ENCODE data around the gene FBXW4. TPM values are rescaled to one million over a fixed set of nuclear protein-coding genes. Genes with fewer than 3 reads are reported as not detected.

Gene FBXW4
- polyA plus RNA-seq, 1 of the 3 experiments (the other 2 are of a cell fraction) = 27.6 TPM

DNA sequence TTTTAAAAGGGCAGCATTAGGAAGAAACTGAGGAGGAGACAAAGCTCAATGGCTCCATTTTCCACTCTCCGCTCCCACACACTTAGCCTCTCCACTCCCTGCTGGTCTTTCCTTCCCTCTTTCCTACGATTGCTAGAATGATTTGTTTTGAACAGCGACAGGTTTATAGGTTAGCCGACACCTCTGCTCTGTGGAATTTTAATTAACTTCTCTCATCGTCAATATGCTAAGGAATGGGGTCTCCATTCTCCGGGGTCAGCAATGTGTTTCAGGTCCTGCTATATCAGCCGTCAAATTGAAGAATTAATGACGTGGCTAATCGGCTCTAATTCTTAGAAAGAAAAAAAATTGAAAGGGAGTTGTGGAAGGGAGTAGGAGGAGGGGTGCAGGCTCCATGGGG lies 28.9 kb downstream of the FBXW4 start:
- Histone ChIP-seq H3K27ac (ENCODE audit: low read depth in 2 of 2, low read length in 1 of 2) (no peak overlapping the region), H2AFZ (ENCODE audit: low read depth) (no peak overlapping the region), H3K9me3 (no peaks in the 10 kb centered on the region), H3K4me2 (no peak overlapping the region), H3K9ac (no peak overlapping the region), H3K79me2 (ENCODE audit: insufficient read depth) (no peaks in the 10 kb centered on the region), H3K9me2 (no peaks in the 10 kb centered on the region), H3K27me3 (ENCODE audit: insufficient read depth) (no peaks in the 10 kb centered on the region), H3F3A (replicated peaks; ENCODE audit: insufficient read depth) (no peaks in the 10 kb centered on the region), H3K4me3 (ENCODE audit: low read depth in 2 of 2, low read length in 1 of 2) (no peak overlapping the region), H3K36me3 (replicated peaks in 1 of 2; ENCODE audit: control insufficient read depth in 1 of 2, insufficient read depth in 2 of 2, low read length in 1 of 2) (peaks cover 13 to 70% of the 10 kb centered on the region in 2 experiments), H4K20me1 (ENCODE audit: insufficient read depth) (no peaks in the 10 kb centered on the region), H3K4me1 (ENCODE audit: control insufficient read depth in 1 of 2, insufficient read depth in 2 of 2, low read depth in 1 of 2, low read length in 1 of 2) (peaks cover 0 to 5% of the 10 kb centered on the region in 2 experiments; a peak in 1 of 4 replicates)
- POLR2A ChIA-PET = no interaction called here
- no peak for DNase-seq
- 92% methylated on average over 9 of the region's 9 CpGs for WGBS (ENCODE audit: low lambda C conversion rate)
- CTCF ChIA-PET = no interaction called here
- TF ChIP-seq RXRA (IDR thresholded peaks at IDR 0.05; ENCODE audit: borderline replicate concordance, low read depth) (no peak), GATA2 (CRISPR knock-in tag; IDR thresholded peaks at IDR 0.05) (no peak), JUND (IDR thresholded peaks at IDR 0.05) (no peak), YY1 (IDR thresholded peaks at IDR 0.05; ENCODE audit: low read depth) (no peak), TAF1 (IDR thresholded peaks at IDR 0.05; ENCODE audit: borderline replicate concordance, low read depth, low read length) (no peak), MXI1 (IDR thresholded peaks at IDR 0.05; ENCODE audit: low read depth, low read length) (no peak), CHD2 (IDR thresholded peaks at IDR 0.05; ENCODE audit: low read length, partially characterized antibody) (no peak), SIN3A (IDR thresholded peaks at IDR 0.05; ENCODE audit: borderline replicate concordance, low read depth, low read length) (no peak), TCF12 (IDR thresholded peaks at IDR 0.05) (no peak)
- TF ChIP-seq, protein P1, sequence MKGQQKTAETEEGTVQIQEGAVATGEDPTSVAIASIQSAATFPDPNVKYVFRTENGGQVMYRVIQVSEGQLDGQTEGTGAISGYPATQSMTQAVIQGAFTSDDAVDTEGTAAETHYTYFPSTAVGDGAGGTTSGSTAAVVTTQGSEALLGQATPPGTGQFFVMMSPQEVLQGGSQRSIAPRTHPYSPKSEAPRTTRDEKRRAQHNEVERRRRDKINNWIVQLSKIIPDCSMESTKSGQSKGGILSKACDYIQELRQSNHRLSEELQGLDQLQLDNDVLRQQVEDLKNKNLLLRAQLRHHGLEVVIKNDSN (IDR thresholded peaks at IDR 0.05; ENCODE audit: borderline replicate concordance, low read depth) = no peak
- TF ChIP-seq, protein P2, sequence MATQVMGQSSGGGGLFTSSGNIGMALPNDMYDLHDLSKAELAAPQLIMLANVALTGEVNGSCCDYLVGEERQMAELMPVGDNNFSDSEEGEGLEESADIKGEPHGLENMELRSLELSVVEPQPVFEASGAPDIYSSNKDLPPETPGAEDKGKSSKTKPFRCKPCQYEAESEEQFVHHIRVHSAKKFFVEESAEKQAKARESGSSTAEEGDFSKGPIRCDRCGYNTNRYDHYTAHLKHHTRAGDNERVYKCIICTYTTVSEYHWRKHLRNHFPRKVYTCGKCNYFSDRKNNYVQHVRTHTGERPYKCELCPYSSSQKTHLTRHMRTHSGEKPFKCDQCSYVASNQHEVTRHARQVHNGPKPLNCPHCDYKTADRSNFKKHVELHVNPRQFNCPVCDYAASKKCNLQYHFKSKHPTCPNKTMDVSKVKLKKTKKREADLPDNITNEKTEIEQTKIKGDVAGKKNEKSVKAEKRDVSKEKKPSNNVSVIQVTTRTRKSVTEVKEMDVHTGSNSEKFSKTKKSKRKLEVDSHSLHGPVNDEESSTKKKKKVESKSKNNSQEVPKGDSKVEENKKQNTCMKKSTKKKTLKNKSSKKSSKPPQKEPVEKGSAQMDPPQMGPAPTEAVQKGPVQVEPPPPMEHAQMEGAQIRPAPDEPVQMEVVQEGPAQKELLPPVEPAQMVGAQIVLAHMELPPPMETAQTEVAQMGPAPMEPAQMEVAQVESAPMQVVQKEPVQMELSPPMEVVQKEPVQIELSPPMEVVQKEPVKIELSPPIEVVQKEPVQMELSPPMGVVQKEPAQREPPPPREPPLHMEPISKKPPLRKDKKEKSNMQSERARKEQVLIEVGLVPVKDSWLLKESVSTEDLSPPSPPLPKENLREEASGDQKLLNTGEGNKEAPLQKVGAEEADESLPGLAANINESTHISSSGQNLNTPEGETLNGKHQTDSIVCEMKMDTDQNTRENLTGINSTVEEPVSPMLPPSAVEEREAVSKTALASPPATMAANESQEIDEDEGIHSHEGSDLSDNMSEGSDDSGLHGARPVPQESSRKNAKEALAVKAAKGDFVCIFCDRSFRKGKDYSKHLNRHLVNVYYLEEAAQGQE (IDR thresholded peaks at IDR 0.05; ENCODE audit: low read depth, low read length) = no peak

DNA sequence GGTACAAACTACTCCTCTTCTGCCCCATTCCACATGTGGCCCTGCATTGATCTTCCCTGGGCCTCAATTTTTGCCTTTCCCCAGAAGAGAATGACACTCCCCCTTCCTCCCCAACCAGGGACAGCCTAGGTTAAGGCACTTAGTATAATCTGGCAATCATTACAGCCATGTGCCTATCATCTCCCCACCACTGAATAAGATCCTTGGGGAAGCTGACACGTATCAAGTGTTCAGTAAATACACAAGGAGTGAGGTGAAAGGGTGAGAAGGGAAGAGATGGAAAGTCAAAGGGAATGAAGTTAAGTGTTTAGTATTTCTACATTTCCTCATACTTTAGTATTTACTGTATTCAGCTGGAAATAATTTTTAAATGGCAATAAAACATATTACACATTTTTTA lies 31.9 kb downstream of the FBXW4 start:
- POLR2A ChIA-PET = no interaction called here
- no peak for DNase-seq
- H3K4me3 ChIP-seq (ENCODE audit: low read depth in 2 of 2, low read length in 1 of 2) = no peak overlapping the region

More for the DNA sequence above, 31.9 kb downstream of the FBXW4 start:
- Histone ChIP-seq H3K9me2 (no peaks in the 10 kb centered on the region), H3K4me1 (ENCODE audit: control insufficient read depth in 1 of 2, insufficient read depth in 2 of 2, low read depth in 1 of 2, low read length in 1 of 2) (no peaks in the 10 kb centered on the region; a peak in 1 of 4 replicates), H3K9me3 (no peaks in the 10 kb centered on the region), H4K20me1 (ENCODE audit: insufficient read depth) (no peaks in the 10 kb centered on the region), H3K9ac (no peak overlapping the region), H3K27me3 (ENCODE audit: insufficient read depth) (no peaks in the 10 kb centered on the region), H2AFZ (ENCODE audit: low read depth) (no peak overlapping the region), H3K79me2 (ENCODE audit: insufficient read depth) (no peaks in the 10 kb centered on the region), H3F3A (replicated peaks; ENCODE audit: insufficient read depth) (no peaks in the 10 kb centered on the region), H3K4me2 (no peak overlapping the region), H3K27ac (ENCODE audit: low read depth in 2 of 2, low read length in 1 of 2) (no peak overlapping the region), H3K36me3 (replicated peaks in 1 of 2; ENCODE audit: control insufficient read depth in 1 of 2, insufficient read depth in 2 of 2, low read length in 1 of 2) (peaks cover 14 to 69% of the 10 kb centered on the region in 2 experiments)
- no peak for TF ChIP-seq TAF1 (IDR thresholded peaks at IDR 0.05; ENCODE audit: borderline replicate concordance, low read depth, low read length)
- CTCF ChIA-PET = no interaction called here
- 91% methylated on average over 1 of the region's 1 CpG for WGBS (ENCODE audit: low lambda C conversion rate)
